Panc1 (cell line): Measurements from ENCODE around the gene INCA1. TPM values are rescaled to one million over a fixed set of nuclear protein-coding genes. Genes with fewer than 3 reads are reported as not detected.

Experiments
- ATAC-seq: fragments of 200-7000 bp; cut with Tn5 transposase; 2 replicates; pipeline ENCODE4 v1.9.1; 2020; ENCODE audit warnings: mild to moderate bottlenecking, moderate library complexity
- BruUV-seq: library from RNA; stranded (reverse); fragments of 400-500 nt; replicated peaks from 2 replicates; lab custom pipeline; 2021; lab: Mats Ljungman, UMichigan
- CTCF ChIA-PET: fragments of 300-600 bp; sonication (Branson Sonifier 250); formaldehyde crosslinking; loops from one replicate; lab custom pipeline; 2022; ENCODE audit warnings: antibody characterized with exemption; lab: Charles Lee
- POLR2A ChIA-PET: fragments of 300-600 bp; sonication (Branson Sonifier 250); formaldehyde crosslinking; loops from one replicate; lab custom pipeline; 2022; ENCODE audit warnings: antibody characterized with exemption; lab: Charles Lee
- DNase-seq: peaks from one replicate; pipeline ENCODE4 v3.0.0-alpha.2; 2010; ENCODE audit warnings: low read depth, low spot score
- H3K27ac ChIP-seq: 2 replicates; pipeline ENCODE4 v1.5.1; 2011; ENCODE audit warnings: mild to moderate bottlenecking, low read length, inconsistent platforms
- H3K27me3 ChIP-seq: fragments of 200-500 bp; sonication (Bioruptor generic); 2 replicates; pipeline ENCODE4 v1.6.0; 2014; ENCODE audit warnings: low read length, inconsistent platforms; ENCODE audit not compliant: control insufficient read depth, insufficient read depth
- H3K36me3 ChIP-seq: fragments of 200-500 bp; sonication (Bioruptor generic); 2 replicates; pipeline ENCODE4 v1.5.1; 2014; ENCODE audit warnings: inconsistent platforms, mild to moderate bottlenecking, low read length, moderate library complexity; ENCODE audit not compliant: control insufficient read depth, insufficient read depth
- H3K4me1 ChIP-seq: 2 replicates; pipeline ENCODE4 v1.5.1; 2011; ENCODE audit warnings: inconsistent platforms, mild to moderate bottlenecking, low read length, moderate library complexity; ENCODE audit not compliant: control insufficient read depth, insufficient read depth
- H3K4me3 ChIP-seq, 2 experiments: 2 replicates each; pipeline ENCODE4 v1.5.1; 2011 to 2012; ENCODE audit warnings: low read depth in 2 of 2, low read length in 2 of 2, mild to moderate bottlenecking in 2 of 2, inconsistent platforms in 1 of 2, moderate library complexity in 1 of 2
- H3K9me3 ChIP-seq: fragments of 200-500 bp; sonication (Bioruptor generic); 2 replicates; pipeline ENCODE4 v1.5.1; 2014; ENCODE audit warnings: low read depth, mild to moderate bottlenecking, inconsistent platforms, low read length, moderate library complexity; ENCODE audit not compliant: control insufficient read depth, insufficient read depth
- CTCF ChIP-seq: fragments of 450-650 bp; IDR thresholded peaks from 2 replicates; pipeline ENCODE4 v1.5.1; 2017; ENCODE audit warnings: mild to moderate bottlenecking
- POLR2AphosphoS5 ChIP-seq: IDR thresholded peaks from 2 replicates; pipeline ENCODE4 v1.6.1; 2012; ENCODE audit warnings: mild to moderate bottlenecking, low read depth, low read length, moderate library complexity
- SIN3A ChIP-seq: IDR thresholded peaks from 2 replicates; pipeline ENCODE4 v1.6.1; 2012; ENCODE audit warnings: low read depth, mild to moderate bottlenecking, low read length, moderate library complexity, borderline replicate concordance; ENCODE audit not compliant: insufficient read depth
- TCF7L2 ChIP-seq: IDR thresholded peaks from 2 replicates; pipeline ENCODE4 v1.6.1; 2011; ENCODE audit warnings: mild to moderate bottlenecking, low read depth, low read length, inconsistent platforms
- in situ Hi-C: cut with HindIII; loops from 2 replicates; pipeline ENCODE4 v1.10.0; 2016; ENCODE audit warnings: low sequenced_read_pairs, low pct_unique_long_range_greater_than_20kb
- intact Hi-C: fragments of 100-400 bp; cut with micrococcal nuclease; formaldehyde crosslinking; loops from one replicate; pipeline ENCODE4 v1.10.0; 2022; ENCODE audit not compliant: unreplicated experiment
- total RNA-seq: library from RNA; stranded (reverse); gene quantifications from one replicate; pipeline ENCODE4 v1.2.1, GENCODE V29; 2021; ENCODE audit not compliant: unreplicated experiment
- TF ChIP-seq, protein P1 (sequence below), 2 experiments: IDR thresholded peaks; 2 replicates each; pipeline ENCODE4 v1.6.1; 2011 to 2012; ENCODE audit warnings: low read depth in 2 of 2, control low read depth in 1 of 2, low read length in 1 of 2, mild to moderate bottlenecking in 1 of 2, moderate library complexity in 1 of 2; ENCODE audit not compliant: insufficient read depth in 1 of 2

Gene INCA1
- total RNA-seq, 1 experiment from 2014 or later = 1.7 TPM

GRCh38 chr17:4951486-4951885 is 45.8 kb downstream of the INCA1 start:
- CTCF ChIA-PET = no interaction called here
- H3K36me3 ChIP-seq = peaks cover 4% of the 10 kb centered on the region; the same call in 1 of the 2 replicates
- intact Hi-C loops (no loop called here), in situ Hi-C loops (no loop called here)
- peak overlapping the region; percentile 94 for H3K27ac ChIP-seq
- DNase-seq (no peak), ATAC-seq (no peak)
- BruUV-seq = no TSS peak
- TF ChIP-seq SIN3A (no peak), CTCF (no peak), TCF7L2 (no peak)
- TF ChIP-seq, protein P1, sequence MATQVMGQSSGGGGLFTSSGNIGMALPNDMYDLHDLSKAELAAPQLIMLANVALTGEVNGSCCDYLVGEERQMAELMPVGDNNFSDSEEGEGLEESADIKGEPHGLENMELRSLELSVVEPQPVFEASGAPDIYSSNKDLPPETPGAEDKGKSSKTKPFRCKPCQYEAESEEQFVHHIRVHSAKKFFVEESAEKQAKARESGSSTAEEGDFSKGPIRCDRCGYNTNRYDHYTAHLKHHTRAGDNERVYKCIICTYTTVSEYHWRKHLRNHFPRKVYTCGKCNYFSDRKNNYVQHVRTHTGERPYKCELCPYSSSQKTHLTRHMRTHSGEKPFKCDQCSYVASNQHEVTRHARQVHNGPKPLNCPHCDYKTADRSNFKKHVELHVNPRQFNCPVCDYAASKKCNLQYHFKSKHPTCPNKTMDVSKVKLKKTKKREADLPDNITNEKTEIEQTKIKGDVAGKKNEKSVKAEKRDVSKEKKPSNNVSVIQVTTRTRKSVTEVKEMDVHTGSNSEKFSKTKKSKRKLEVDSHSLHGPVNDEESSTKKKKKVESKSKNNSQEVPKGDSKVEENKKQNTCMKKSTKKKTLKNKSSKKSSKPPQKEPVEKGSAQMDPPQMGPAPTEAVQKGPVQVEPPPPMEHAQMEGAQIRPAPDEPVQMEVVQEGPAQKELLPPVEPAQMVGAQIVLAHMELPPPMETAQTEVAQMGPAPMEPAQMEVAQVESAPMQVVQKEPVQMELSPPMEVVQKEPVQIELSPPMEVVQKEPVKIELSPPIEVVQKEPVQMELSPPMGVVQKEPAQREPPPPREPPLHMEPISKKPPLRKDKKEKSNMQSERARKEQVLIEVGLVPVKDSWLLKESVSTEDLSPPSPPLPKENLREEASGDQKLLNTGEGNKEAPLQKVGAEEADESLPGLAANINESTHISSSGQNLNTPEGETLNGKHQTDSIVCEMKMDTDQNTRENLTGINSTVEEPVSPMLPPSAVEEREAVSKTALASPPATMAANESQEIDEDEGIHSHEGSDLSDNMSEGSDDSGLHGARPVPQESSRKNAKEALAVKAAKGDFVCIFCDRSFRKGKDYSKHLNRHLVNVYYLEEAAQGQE (IDR thresholded peaks at IDR 0.05; ENCODE audit: insufficient read depth in 1 of 2, low read depth in 2 of 2, low read length in 1 of 2) = no peak
- H3K9me3 ChIP-seq = no peaks in the 10 kb centered on the region
- peaks cover 16% of the 10 kb centered on the region for H3K4me1 ChIP-seq
- POLR2A ChIA-PET = no interaction called here
- H3K27me3 ChIP-seq = no peaks in the 10 kb centered on the region
- peak overlapping the region; percentile 51 to 67 for H3K4me3 ChIP-seq

DNA sequence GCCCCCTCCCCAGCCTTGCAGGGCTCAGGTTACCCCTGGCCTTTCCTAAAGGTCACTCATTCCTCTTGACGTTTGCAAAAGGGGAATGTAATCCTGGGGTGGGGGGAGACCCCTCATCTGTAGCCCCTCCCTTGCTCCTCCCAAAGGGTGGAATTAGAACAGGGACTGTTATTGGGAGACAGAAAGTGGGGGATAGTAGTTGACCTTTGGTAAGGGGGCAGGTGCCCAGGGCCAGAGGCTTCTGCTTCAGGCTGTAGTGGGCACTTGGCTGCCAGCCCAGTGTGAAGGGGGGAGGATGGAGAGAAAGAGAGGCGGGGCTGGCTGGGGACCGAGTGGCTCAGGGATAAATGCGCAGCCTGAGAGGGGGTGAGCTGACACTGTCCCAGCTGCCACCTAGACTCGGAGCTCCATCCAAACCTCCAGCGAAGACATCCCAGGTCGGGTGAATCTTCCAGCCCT is 46.5 kb downstream of the INCA1 start, which contains the start of gene ENO3:
TSS of gene ENO3 (plus strand) at position 374 of the 459 bp plus-strand sequence. CDS start 711 bp downstream, outside the sequence.
- DNase-seq = no peak
- in situ Hi-C loops = no loop called here
- ChIA-PET POLR2A (no interaction called here), CTCF (no interaction called here)
- Histone ChIP-seq H3K36me3 (peaks cover 6% of the 10 kb centered on the region), H3K9me3 (no peaks in the 10 kb centered on the region), H3K27ac (peak within 1 kb of the TSS; percentile 94), H3K4me1 (peaks cover 16% of the 10 kb centered on the region), H3K4me3 (peak within 1 kb of the TSS; percentile 51 to 67), H3K27me3 (no peaks in the 10 kb centered on the region)
- no TSS peak for BruUV-seq
- intact Hi-C loops = no loop called here
- ATAC-seq = no peak
- TF ChIP-seq TCF7L2 (no peak), SIN3A (no peak), POLR2AphosphoS5 (no peak), CTCF (no peak)
- TF ChIP-seq, protein P1 (IDR thresholded peaks at IDR 0.05; ENCODE audit: insufficient read depth in 1 of 2, low read depth in 2 of 2, low read length in 1 of 2) = no peak
